Stimulated activated CD8-positive, alpha-beta memory T cell treated with anti-CD3 and anti-CD28 coated beads, Interleukin-7, amount 100 ng/mL, for 1 hour (primary cell): ENCODE measurements around the gene GNG11.
"Not testable (repeated sequence)": the region's sequence is repeated elsewhere in the genome, so short reads cannot be mapped to it uniquely, and the experiment has no call there.

Experiments used
- DNase-seq, 2 donors: peaks; one replicate each; pipeline ENCODE4 v3.0.0-alpha.2; 2020; ENCODE audit warnings: low read depth in 2 of 2

Gene GNG11

GRCh38 chr7:93911661-93912060 lies 9.9 kb upstream of the GNG11 start:
- not testable (repeated sequence) for DNase-seq

DNA sequence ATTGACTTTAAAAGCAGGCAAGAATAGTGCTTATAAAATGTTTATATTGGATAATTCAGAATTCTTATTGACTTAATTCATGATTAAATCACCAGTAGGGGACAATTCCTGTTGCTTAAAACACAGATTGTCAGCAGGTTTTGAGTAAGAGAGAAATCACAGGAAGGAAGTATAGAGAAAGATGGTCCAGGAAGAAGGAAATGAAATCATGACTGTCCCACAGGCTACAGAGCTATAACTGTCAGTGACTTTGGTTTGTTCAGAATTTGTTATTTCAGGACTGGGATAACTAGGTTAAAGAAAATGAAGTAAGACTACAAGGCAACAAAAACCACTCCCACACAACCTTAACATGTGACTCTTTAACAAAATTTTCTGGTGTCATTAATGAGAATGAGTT lies 8.3 kb upstream of the GNG11 start:
- no peak for DNase-seq

DNA sequence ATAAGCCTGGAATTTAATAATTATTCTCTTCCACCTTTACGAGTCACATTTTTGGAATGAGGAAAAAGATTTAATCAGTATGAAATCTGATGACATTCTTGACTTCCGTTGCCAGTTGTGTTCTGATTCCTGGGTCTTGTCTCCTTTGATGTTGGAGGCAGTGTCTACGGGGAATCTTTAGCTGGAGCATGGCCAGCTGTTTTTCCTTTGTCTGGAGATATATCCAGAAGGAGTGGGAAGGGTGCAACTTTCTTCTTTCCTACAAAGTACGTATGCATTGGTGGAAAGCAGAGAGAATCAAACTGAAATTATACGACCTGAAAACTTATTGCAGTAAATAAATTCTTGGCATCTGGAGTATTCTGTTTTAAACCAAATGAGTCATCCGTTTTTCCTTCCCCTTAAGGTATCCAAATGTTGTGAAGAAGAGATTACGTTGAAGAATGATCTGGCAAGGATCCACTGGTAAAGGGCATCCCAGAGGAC lies 6.9 kb upstream of the GNG11 start:
- DNase-seq: no peak

DNA sequence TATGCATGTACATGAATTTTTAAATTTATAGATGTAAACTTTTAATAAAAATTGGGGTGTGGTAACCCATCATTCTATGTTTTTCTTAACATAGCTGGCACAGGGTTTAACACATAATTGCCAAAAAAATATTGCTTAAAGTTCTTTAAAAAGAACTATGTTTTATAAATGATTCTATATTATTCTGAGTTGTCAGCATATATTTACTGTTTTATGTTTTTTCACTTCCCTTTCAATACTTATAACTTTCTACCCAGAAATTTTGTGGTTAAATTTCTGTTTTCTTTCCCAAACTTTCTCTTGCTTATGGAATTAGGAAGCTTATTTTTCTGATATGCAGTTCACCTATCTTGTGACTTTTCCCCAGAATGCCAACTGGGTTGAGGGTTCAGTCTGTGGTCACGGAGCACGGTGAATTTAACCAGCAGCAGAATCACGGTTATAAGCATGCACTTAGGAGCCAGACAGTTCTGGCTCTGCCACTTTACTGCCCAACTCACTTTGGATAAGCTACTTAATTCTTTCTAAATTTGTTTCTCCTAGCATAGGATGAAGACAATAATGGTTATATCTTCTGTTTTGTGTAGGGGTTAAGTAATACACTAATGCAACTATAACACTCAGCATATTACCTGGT lies 6.2 kb upstream of the GNG11 start:
- DNase-seq: not testable (repeated sequence)

DNA sequence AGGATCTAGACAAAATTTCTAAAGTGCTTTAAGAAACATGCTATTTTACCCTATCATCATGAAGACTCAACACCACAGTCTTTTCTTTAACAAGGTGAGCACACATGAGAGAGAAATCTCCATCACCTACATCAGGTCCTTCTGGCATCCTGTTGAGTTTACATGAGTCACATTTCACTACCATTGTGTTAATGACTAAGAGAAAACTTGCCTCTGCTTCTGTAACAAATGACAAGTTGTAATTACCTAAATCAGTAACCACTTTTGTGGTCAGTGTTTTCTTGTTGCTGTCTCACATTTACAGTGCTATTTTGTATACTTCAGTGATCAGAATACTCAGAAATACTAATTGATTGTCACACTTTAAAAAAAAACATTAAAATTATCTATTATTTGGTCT lies 5.6 kb upstream of the GNG11 start:
- DNase-seq: not testable (repeated sequence)

GRCh38 chr7:93916315-93916714 lies 5.2 kb upstream of the GNG11 start:
- not testable (repeated sequence) for DNase-seq

GRCh38 chr7:93920496-93921182 lies 896 bp upstream of the GNG11 start:
- no peak for DNase-seq

GRCh38 chr7:93921186-93921585 lies 349 bp upstream of the GNG11 start:
- DNase-seq: no peak

GRCh38 chr7:93923296-93923695 lies 1.8 kb downstream of the GNG11 start:
- no peak for DNase-seq

DNA sequence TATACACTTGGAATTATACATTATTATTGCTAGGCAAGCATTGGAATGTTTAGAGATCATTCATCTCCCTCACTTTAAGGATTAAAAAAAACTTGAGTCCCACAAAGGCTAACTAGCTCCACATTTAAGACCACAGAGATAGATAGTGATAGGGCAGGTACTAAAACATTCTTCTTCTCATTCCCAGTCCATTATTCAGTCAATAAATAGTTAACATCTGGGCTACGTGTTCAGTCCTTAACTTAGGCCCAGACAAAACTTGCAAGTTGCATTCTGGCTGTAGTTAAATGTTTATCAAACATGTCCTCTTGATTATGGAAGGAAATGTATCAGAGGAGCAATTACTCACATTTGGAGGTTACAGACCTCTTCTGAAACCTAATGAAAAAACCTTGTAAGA lies 2.4 kb downstream of the GNG11 start:
- DNase-seq: no peak

GRCh38 chr7:93926800-93927199 lies 5.3 kb downstream of the GNG11 start:
- no peak for DNase-seq

DNA sequence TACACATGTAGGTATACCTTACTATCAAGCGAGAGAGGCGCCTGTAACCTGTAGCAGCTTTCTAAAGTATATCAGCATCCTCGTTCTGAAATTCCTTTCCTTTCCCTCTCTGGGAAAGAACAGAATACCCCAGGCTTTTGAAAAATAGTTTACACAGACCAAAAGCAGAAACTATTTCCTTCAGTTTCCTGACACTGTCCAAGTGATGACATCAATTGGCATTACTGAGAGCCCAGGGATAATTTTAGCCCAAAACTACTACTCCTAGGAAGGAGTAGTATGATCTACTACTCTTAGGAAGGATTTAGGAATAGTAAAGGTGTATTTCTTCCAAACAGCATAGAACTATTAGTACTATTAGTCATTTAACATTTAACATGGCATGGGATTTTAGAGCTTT lies 6.0 kb downstream of the GNG11 start:
- DNase-seq: no peak

DNA sequence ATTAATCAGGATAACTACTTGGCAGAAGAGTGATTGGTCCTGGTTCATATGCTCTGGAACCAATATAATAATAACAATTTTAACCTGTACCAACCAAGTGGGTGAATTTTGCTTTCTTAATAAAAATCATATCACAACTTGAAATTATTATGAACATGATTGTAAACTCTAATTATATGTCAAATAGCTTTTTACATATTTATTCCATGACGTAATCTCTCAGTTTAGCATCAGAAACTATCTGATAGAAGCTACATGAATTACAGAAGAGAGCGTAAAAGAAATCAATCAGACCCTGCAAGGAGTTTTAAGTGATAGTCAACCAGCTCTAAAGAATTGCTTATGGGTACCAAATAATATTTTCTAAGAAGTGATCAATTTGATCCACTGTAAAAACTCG lies 10.1 kb downstream of the GNG11 start:
- DNase-seq: no peak

DNA sequence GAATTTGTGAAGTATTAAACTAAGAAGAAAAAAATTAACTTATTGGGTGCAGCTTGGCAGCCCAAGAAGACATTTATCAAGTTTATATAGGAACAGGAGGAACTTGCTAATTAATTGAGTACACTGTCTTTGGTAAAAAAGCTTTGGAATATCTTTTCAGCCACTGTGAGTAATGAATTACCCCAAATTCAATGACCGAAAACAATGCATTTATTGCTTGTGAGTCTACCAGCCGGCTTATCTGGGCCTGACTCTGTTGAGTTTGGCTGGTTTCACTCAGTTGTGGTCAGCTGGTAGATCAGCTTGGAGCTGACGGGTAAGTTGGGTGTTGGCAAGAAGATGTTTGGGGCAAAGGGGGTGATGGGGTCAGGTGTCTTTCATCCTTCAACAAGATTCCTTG lies 11.6 kb downstream of the GNG11 start:
- no peak for DNase-seq

DNA sequence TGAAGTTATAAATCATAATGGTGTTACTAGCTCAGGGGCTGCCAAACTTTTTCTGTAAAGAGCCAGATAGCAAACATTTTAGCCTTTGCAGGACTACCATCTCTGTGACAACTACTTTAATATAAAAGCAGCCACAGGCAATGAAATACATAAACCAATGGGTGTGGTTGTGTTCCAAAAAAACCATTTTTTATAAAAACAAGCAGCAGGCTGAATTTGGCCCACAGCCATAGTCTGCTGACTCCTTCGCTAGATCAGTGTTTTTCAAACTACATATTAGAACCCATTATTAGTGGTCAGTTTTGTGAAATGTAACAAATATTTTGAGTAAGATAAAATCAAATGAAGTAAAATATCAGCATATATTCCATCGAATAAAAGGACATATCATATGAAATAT lies 13.6 kb downstream of the GNG11 start:
- DNase-seq: no peak

DNA sequence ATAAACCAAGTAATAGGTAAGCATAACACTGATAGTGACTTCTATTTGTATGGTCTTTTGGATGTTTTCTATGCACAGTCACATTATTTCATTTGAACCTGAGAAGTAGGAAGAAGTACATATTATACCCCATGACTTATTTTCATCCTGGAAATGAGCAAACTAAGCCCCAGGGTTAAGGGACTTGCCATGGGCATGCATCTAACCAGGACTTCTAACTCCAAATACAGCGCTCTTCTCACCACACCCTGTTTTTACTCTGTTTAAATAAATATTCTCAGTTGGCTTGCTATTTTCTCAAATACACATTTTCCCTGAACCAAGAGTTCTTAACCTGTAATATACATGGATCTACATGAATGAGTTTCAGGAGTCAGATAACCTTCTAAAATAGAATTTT lies 16.3 kb downstream of the GNG11 start:
- DNase-seq: no peak

GRCh38 chr7:93938293-93938692 lies 16.8 kb downstream of the GNG11 start:
- no peak for DNase-seq

- no peak for DNase-seq
Measured at GRCh38 chr7:93941945-93942344, 20.4 kb downstream of the GNG11 start.

- no peak for DNase-seq
Measured at GRCh38 chr7:93943816-93944540, 22.4 kb downstream of the GNG11 start.

- no peak for DNase-seq
Measured at GRCh38 chr7:93944673-93945072, 23.1 kb downstream of the GNG11 start.

DNA sequence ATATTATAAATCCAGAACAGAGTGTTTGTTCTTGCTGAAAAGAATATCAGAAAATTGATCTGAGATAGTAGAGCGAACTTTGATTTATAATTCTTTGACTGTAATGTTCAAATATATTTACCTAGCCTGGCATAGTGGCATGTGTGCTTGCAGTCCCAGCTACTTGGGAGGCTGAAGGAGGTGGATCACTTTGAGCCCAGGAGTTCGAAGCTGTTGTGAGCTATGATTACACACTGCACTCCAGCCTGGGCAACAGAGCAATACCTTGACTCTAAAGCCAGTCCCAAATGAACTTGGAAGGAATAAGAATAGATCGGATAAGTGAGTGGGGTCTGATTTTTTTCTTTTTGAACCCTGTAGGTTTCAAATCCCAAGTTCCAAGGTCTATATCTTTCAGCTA lies 23.5 kb downstream of the GNG11 start:
- DNase-seq: no peak

DNA sequence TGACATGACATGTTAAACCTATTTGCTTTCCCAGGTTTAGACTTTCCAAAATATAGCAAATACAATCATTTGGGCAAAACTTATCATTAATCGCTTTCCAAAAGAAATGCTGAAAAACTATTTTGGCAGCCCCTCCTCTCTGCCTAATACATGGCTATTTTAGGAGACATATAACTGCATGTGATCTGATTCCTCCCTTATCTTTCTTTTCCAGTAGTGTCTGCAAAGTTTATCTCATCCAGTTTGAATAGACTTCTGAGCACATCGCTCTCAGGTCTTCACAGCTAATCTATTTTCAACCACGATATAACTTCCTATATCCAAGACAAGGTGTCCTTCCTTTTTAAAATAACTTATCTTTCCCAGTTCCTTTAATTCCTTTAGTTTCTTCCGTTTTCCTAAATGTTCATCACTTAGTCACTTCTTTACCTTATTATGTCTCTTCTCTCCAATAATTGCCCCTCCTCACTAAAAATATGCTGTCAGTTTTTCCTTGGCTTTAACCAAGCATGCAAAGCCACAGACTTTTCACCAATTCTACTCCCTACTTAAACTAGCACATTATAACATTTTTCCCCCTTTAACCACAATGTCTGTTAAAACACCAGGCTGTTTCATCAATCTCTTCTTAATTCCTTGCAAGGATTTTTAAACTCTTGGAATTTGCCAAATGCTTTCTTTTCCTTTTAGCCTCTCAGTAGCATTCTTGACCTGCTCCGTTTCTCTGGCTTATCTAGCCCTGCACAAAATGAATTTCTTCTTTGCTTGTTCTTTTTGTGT lies 24.4 kb downstream of the GNG11 start:
- no peak for DNase-seq
